ENCODE results near the gene SLAMF9. TPM values are rescaled to one million over a fixed set of nuclear protein-coding genes. Genes with fewer than 3 reads are reported as not detected.

Gene SLAMF9
- total RNA-seq = not detected
- long read RNA-seq = 0 reads

DNA sequence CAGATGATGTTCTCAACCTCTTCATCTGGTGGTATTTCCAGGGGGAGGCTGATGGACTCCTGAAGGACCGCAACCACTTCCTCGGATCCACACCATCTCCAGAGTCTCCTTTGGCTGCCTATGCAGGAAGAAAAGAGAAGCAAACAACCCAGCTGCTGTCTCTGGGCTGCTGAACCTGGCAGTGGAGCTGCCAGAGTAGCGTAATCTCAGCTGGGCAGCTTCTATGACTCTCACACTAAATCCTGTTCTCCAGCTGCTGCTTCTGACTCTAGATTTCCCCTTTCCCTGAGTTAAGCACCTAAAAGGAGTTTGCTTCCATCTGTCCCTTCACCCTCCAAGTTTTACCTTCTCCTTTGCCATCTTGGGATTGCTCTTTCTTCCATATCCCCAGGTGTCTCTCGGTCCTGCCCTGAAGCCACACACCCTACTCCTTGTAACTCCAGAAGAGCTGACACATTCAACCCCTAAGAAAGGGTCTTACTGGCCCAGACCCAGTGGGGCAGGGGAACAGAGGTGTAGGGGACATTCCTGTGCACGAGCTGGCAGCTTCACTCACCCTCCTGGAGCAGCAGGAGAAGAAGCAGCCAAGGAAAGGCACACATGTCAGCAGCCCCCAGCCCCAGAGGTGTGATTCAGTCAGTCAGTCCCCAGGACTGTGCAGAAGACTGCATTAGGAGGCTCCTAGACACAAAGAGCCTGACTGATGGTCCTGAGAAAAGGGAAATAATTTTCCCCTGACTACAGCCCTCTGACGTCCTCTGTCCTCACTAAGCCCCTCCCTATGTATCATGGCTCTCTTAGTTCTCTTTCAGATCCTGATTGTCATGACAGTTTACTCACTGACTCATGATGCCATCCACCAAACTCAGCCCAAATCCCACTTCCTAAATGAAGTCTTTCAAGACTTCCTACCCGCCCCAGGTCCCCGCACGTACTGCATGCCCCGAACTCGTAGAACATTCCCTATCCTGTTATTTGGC lies at the start of gene SLAMF9:
TSS of gene SLAMF9 (minus strand) at position 702 of the 980 bp plus-strand sequence. CDS start at position 602, 100 bp downstream.
- intact Hi-C loops (cut with DNase I) = no loop called here
- DNase-seq (no peak), ATAC-seq (ENCODE audit: poor library complexity) (peak; percentile 31)

DNA sequence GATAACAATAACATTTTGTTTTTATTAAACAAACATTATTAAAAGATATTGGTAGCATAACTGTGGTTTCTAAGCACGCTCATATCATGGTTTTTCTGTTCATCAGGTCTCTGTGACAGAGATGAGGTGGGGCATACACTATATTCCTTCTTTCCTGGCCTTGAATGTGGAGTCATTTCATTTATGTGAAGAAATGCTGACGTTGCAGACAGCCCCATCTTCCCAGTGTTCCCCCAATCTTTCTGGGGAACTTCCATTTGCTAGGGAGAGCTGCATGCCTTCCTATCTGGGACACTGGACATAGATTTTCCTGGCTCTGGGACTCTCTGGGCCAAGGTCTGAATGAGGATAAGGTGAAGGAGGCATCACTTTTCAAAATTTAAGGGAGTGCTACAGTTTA lies 47.4 kb upstream of the SLAMF9 start:
- intact Hi-C loops (cut with DNase I) = no loop called here
- ATAC-seq (ENCODE audit: poor library complexity) (no peak), DNase-seq (no peak)

GRCh38 chr1:159999204-159999603 lies 45.2 kb upstream of the SLAMF9 start:
- intact Hi-C loops (cut with DNase I) = no loop called here
- no peak for ATAC-seq (ENCODE audit: poor library complexity)

GRCh38 chr1:159996653-159997052 lies 42.6 kb upstream of the SLAMF9 start:
- DNase-seq (no peak), ATAC-seq (ENCODE audit: poor library complexity) (peak; percentile 90)
- intact Hi-C loops (cut with DNase I) = no loop called here

More at GRCh38 chr1:159999204-159999603, 45.2 kb upstream of the SLAMF9 start:
- no peak for DNase-seq

- no peak for DNase-seq
- intact Hi-C loops (cut with DNase I) = no loop called here
- no peak for ATAC-seq (ENCODE audit: poor library complexity)
Observed at GRCh38 chr1:159994896-159995295, 40.9 kb upstream of the SLAMF9 start.

GRCh38 chr1:159993911-159994310 lies 39.9 kb upstream of the SLAMF9 start:
- ATAC-seq (ENCODE audit: poor library complexity) (no peak), DNase-seq (no peak)
- intact Hi-C loops (cut with DNase I) = no loop called here

GRCh38 chr1:159992161-159992560 lies 38.1 kb upstream of the SLAMF9 start:
- ATAC-seq (ENCODE audit: poor library complexity) (peak; percentile 77), DNase-seq (no peak)

GRCh38 chr1:159991513-159991912 lies 37.5 kb upstream of the SLAMF9 start:
- intact Hi-C loops (cut with DNase I) = no loop called here
- peak; percentile 22 for ATAC-seq (ENCODE audit: poor library complexity)
- DNase-seq = no peak

More at GRCh38 chr1:159992161-159992560, 38.1 kb upstream of the SLAMF9 start:
- intact Hi-C loops (cut with DNase I) = no loop called here

DNA sequence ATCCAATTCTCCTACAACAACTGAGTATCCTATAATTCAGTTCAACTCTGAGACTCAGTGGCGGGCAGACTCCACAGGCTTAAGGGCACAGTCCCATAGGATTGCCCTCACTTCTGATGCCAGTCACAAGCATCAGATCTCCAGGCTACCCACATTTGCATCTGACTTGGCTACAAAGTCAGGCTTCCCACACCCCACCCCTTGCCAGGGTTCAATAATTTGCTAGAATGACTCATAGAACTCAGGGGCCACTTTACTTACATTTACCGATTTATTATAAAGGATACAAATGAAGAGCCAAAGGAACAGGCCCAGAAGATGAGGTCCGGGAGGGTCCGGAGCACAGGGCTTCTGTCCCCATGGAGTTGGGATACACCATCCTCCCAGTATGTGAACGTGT lies 36.0 kb upstream of the SLAMF9 start:
- no peak for ATAC-seq (ENCODE audit: poor library complexity)
- intact Hi-C loops (cut with DNase I) = no loop called here
- DNase-seq = no peak

DNA sequence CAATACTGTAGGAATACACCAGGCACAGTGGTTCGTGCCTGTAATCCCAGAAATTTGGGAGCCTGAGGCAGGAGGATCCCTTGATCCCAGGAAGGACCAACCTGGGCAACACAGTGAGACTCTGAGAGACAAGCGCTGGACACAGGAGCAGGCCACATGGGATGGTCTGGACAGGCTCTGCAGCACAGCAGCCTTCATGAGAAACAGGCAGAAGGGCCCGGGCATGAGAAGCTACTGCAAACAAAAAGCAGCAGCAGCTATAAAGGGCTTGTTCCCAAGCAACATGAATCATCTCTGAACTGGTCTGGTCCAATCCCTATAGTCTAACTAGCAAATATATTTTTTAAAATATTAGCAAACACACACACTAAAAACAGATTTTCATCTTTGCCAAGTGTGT lies 35.5 kb upstream of the SLAMF9 start:
- intact Hi-C loops (cut with DNase I) = no loop called here
- ATAC-seq (ENCODE audit: poor library complexity) (no peak), DNase-seq (no peak)

GRCh38 chr1:159988006-159988405 lies 34.0 kb upstream of the SLAMF9 start:
- no peak for ATAC-seq (ENCODE audit: poor library complexity)
- intact Hi-C loops (cut with DNase I) = no loop called here
- DNase-seq = no peak

GRCh38 chr1:159987186-159987585 lies 33.1 kb upstream of the SLAMF9 start:
- intact Hi-C loops (cut with DNase I) = no loop called here
- peak; percentile 45 for ATAC-seq (ENCODE audit: poor library complexity)

GRCh38 chr1:159986531-159986930 lies 32.5 kb upstream of the SLAMF9 start:
- DNase-seq (no peak), ATAC-seq (ENCODE audit: poor library complexity) (no peak)
- intact Hi-C loops (cut with DNase I) = no loop called here

More at GRCh38 chr1:159987186-159987585, 33.1 kb upstream of the SLAMF9 start:
- no peak for DNase-seq

DNA sequence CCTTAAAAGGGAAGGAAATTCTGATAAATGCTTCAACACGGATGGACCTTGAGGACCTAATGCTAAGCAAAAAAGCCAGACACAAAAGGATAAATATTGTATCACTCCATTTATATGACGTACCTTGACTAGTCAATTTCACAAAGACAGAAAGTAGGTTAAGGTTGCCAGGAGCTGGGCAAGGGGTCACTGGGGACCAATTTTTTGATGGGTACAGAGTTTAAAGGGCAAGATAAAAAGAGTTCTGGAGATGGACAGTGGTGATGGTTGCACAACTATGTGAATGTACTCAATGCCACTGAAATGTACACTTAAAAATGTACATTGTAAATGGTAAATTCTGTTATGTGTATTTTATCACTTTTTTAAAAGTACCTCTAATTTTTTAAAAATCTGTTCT lies 32.1 kb upstream of the SLAMF9 start:
- intact Hi-C loops (cut with DNase I) = no loop called here
- ATAC-seq (ENCODE audit: poor library complexity) (no peak), DNase-seq (no peak)

DNA sequence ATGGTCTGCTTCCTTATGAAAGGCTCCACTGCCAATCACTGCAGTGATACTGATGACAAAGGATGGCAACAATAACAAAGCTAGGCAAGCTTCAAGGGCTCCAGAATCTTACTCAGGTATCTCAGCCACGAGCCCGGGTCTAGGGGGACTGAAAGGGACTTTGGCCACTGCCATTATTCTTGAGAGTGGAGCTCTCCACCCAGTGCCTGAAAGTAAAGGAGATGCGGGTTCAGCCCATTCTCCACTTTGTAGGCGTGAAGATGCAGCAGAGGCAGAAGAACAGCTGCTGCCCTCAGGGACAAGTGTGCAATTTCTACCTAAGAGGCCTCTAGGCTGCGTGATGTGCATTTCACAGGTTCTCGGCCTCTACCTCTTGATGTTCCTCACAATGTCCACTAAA lies 31.4 kb upstream of the SLAMF9 start:
- DNase-seq (no peak), ATAC-seq (ENCODE audit: poor library complexity) (no peak)
- intact Hi-C loops (cut with DNase I) = no loop called here

DNA sequence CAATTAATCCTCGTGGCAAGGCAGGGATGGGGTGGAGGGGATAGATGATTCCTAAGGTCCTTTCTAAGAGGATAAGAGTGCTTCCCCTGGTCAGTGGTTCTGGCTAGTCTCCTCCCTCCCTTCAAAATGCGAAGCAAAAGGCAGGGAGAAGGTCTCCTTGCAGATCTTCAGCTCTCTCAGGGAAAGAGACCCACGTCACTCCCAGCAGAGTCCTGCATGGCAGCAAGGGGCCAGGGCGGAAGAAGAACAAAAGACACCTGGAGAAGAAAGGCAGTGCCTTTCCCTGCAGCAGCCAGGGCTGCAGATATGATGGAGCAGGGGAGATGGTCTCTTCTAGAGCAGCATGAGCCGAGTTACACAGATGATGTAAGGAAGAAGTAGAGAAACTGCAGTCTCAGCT lies 29.6 kb upstream of the SLAMF9 start:
- DNase-seq (no peak), ATAC-seq (ENCODE audit: poor library complexity) (no peak)
- intact Hi-C loops (cut with DNase I) = no loop called here

DNA sequence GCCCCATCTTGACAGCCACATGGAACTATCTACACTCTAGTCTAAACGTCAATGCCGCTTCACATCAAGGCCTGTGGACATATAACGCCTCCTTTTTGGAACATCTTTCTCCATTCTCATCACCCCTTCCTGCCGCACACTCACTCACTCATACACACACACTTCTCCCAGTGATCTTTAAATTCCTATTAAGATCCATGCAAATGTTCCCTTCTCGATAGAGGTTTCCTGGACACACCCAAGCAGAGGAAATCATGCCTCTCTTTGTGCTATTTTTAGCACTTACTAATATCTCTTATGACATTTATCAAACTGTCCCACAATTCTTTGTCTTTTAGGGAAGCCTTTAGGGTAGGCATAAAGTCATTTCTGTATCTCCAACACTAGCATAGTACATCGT lies 28.2 kb upstream of the SLAMF9 start:
- DNase-seq = no peak
- intact Hi-C loops (cut with DNase I) = no loop called here
- no peak for ATAC-seq (ENCODE audit: poor library complexity)

DNA sequence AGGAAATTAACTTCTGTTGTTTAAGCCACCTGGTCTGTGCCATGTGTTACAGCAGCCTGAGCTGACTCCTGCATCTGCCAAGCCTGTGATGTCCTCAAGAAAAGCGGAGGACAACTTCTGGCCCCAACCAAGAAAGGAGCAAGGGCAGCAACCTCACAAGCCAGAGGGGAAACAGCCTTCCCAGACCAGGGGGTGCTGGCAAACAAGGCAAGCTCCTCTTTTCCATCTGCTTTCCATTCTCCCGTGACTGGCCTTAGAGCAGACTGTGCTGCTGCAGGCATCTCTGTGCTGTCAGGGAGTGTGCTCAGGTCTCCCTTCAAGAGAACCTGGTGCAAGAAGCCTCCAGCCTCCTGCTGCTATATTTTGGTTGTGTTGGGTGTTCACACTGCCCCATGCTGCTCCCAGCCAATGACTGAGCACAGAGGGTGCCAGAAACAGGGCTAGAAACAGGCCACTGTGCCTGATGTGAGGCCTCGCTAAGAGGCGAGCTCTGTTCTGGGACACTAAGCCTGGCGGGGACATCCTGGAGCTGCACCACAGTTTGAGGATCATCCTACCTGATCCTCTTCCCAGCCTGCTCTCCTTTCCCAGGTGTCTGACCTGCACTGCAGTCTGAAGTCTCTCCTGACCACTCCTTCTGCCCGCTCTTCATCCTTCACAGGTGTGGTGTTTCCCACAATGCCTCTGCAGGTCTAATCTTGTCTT lies 27.5 kb upstream of the SLAMF9 start:
- DNase-seq = no peak
- intact Hi-C loops (cut with DNase I) = no loop called here
- ATAC-seq (ENCODE audit: poor library complexity) = no peak

DNA sequence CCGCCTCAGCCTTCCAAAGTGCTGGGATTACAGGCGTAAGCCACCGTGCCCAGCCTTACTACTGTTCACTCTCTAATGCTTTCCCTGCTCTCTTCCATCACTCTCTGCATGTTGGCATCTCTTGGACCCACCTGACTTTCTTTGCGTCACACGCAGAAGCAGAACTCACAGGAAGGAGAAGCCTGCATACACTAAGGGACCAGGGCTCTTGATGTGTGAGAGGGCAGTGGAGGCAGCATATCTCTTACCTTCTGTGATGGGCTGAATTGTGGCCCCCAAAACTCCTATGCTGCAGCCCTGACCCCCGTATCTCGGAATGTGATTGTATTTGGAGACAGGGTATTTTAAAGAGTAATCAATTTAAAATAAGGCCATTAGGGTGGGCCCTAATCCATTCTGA lies 26.7 kb upstream of the SLAMF9 start:
- DNase-seq (no peak), ATAC-seq (ENCODE audit: poor library complexity) (no peak)
- intact Hi-C loops (cut with DNase I) = no loop called here

- no peak for DNase-seq
- ATAC-seq (ENCODE audit: poor library complexity) = no peak
- intact Hi-C loops (cut with DNase I) = no loop called here
Observed at GRCh38 chr1:159980076-159980475, 26.0 kb upstream of the SLAMF9 start.

Data from Right ventricle myocardium superior (tissue), 1 donor.